Activated naive CD4-positive, alpha-beta T cell treated with anti-CD3 and anti-CD28 coated beads for 36 hours (primary cell): Measurements from ENCODE around the gene PMM2. TPM values are rescaled to one million over a fixed set of nuclear protein-coding genes. Genes with fewer than 3 reads are reported as not detected.
"Not testable (repeated sequence)": the region's sequence is repeated elsewhere in the genome, so short reads cannot be mapped to it uniquely, and the experiment has no call there.

Source experiments
- CTCF ChIA-PET: fragments of 350-600 bp; sonication (Branson Sonifier 250); formaldehyde crosslinking; loops from one replicate; lab custom pipeline; 2021; ENCODE audit warnings: antibody characterized with exemption; lab: Charles Lee
- DNase-seq: peaks from one replicate; pipeline ENCODE4 v3.0.0-alpha.2; 2020
- H3K27ac Mint-ChIP-seq: one replicate; pipeline ENCODE4 v1.8.0; 2021; ENCODE audit warnings: mild to moderate bottlenecking, mixed read lengths
- H3K27me3 Mint-ChIP-seq: one replicate; pipeline ENCODE4 v1.8.0; 2021; ENCODE audit warnings: low read depth, mixed read lengths
- H3K36me3 Mint-ChIP-seq: one replicate; pipeline ENCODE4 v1.8.0; 2021; ENCODE audit warnings: low read depth, mixed read lengths
- H3K4me1 Mint-ChIP-seq: one replicate; pipeline ENCODE4 v1.8.0; 2021; ENCODE audit warnings: low read depth, mixed read lengths
- H3K4me3 Mint-ChIP-seq: one replicate; pipeline ENCODE4 v1.8.0; 2021; ENCODE audit warnings: mild to moderate bottlenecking, moderate library complexity, mixed read lengths
- H3K9me3 Mint-ChIP-seq: one replicate; pipeline ENCODE4 v1.8.0; 2021; ENCODE audit warnings: mixed read lengths
- intact Hi-C: fragments of 100-400 bp; cut with micrococcal nuclease; formaldehyde crosslinking; loops from one replicate; pipeline ENCODE4 v1.15.1; 2023
- total RNA-seq, 2 experiments: library from RNA; stranded (reverse); gene quantifications; one replicate each; pipeline ENCODE4 v1.2.3, GENCODE V29; 2021

The PMM2 gene
- total RNA-seq, 2 experiments from 2014 or later = 20.1 to 20.8 TPM

DNA sequence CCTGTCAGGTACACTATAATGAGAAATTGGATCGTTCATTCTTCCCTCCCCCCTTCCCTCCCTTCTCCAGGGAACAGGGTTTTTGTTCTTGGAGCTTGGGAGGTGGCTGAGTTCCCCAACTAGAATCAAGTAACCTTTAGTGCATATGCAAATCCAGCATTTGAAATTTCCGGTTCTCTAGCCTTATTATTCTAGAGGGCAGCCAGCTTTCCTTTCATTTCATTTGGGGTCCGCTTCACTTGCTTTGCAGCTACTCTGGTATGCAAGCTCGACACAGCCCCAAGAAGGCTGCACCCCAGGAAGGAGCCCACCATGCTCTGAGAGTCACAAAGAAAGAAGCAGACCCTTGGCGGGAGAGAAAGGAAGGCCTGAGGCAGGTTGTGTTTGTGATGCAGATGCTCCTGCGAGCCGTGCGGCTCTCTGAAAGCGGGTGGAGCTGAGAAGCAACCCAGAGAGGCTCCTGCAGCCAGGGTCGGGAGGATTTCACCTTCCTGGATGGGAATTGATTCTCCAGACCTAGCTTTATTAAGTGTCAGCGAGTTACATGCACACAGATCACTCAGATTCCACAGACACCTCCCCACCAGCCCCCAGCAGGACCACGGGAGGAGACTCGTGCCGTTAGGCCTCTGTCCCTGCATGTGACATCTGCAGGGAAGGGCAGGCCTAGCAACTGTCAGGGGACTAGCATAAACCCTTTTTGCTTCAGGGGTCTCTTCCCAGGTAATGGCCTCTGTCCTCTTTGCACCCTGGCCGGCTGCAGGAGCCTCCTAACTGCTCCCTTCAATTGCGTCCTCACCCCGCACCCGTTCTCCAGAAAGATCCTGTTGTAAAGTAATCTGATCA is 34.5 kb downstream of the PMM2 start:
- H3K36me3 Mint-ChIP-seq = peaks cover 29% of the 10 kb centered on the region
- H3K9me3 Mint-ChIP-seq = no peaks in the 10 kb centered on the region
- H3K4me3 Mint-ChIP-seq = no peak overlapping the region
- peaks cover 14% of the 10 kb centered on the region for H3K4me1 Mint-ChIP-seq
- H3K27ac Mint-ChIP-seq = no peak overlapping the region
- CTCF ChIA-PET = interaction anchor here (1.2 kb wide), 1 partner anchor 47 kb away, joined by 4 read pairs; no protein-coding TSS in a partner anchor
- no peaks in the 10 kb centered on the region for H3K27me3 Mint-ChIP-seq
- intact Hi-C loops = no loop called here
- no peak for DNase-seq

DNA sequence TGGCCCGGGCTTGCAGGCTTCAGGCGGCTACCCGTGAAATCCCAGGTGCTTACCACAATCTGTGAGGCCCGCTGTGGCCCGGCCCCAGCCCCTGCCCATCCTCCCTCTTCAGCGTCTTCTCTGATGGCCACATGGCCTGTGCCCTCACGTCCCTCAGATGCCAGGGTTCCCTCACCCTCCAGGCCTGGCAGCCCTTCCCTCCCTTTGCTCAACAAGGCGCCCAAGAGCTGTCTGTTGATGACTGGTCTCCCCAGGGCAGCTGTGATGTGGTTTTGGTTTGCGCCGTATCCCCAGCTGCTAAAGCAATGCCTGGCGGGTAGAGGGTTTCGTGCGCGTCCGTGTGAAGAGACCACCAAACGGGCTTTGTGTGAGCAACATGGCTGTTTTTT is 35.1 kb downstream of the PMM2 start:
- no peak overlapping the region for H3K4me3 Mint-ChIP-seq
- no peak overlapping the region for H3K27ac Mint-ChIP-seq

GRCh38 chr16:8836797-8837196 is 39.2 kb downstream of the PMM2 start:
- CTCF ChIA-PET, H3K36me3 Mint-ChIP-seq, H3K27ac Mint-ChIP-seq, DNase-seq, intact Hi-C loops, H3K4me1 Mint-ChIP-seq, H3K9me3 Mint-ChIP-seq, H3K27me3 Mint-ChIP-seq, H3K4me3 Mint-ChIP-seq: not testable (repeated sequence)

More for the DNA sequence above, 35.1 kb downstream of the PMM2 start:
- no peak for DNase-seq
- H3K9me3 Mint-ChIP-seq = no peaks in the 10 kb centered on the region
- H3K27me3 Mint-ChIP-seq = no peaks in the 10 kb centered on the region
- intact Hi-C loops = no loop called here
- H3K4me1 Mint-ChIP-seq = peaks cover 14% of the 10 kb centered on the region
- CTCF ChIA-PET = interaction anchor here (1.2 kb wide), 1 partner anchor 47 kb away, joined by 4 read pairs; no protein-coding TSS in a partner anchor
- peaks cover 29% of the 10 kb centered on the region for H3K36me3 Mint-ChIP-seq

DNA sequence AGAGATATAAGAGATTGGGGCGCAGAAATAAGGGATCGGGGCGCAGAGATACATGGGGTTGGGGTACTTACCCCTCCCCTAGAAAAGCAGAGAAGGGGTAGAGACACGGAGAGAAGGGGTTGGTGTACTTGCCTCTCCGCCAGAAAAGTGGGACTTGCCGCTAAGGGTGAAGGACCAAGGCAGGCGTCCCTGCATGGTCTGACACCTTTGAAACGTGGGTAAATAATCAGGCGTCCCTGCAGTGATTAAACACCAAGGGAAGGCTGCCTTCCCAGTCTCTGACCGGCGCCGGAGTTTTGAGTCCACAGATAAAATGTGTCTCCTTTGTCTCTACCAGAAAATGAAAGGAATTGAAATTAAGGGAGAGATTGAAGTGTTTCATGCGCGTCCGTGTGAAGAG is 40.0 kb downstream of the PMM2 start:
- H3K4me3 Mint-ChIP-seq, intact Hi-C loops: not testable (repeated sequence)

GRCh38 chr16:8842016-8842415 is 44.4 kb downstream of the PMM2 start:
- H3K4me3 Mint-ChIP-seq, H3K27me3 Mint-ChIP-seq, DNase-seq, CTCF ChIA-PET, H3K4me1 Mint-ChIP-seq, intact Hi-C loops, H3K9me3 Mint-ChIP-seq, H3K36me3 Mint-ChIP-seq, H3K27ac Mint-ChIP-seq: not testable (repeated sequence)

More for the DNA sequence above, 40.0 kb downstream of the PMM2 start:
- H3K36me3 Mint-ChIP-seq, H3K27ac Mint-ChIP-seq, H3K9me3 Mint-ChIP-seq, H3K4me1 Mint-ChIP-seq, H3K27me3 Mint-ChIP-seq, CTCF ChIA-PET, DNase-seq: not testable (repeated sequence)

GRCh38 chr16:8843296-8843695 is 45.7 kb downstream of the PMM2 start:
- intact Hi-C loops, DNase-seq, H3K27me3 Mint-ChIP-seq, H3K9me3 Mint-ChIP-seq, H3K4me3 Mint-ChIP-seq, H3K27ac Mint-ChIP-seq, H3K36me3 Mint-ChIP-seq, H3K4me1 Mint-ChIP-seq, CTCF ChIA-PET: not testable (repeated sequence)

DNA sequence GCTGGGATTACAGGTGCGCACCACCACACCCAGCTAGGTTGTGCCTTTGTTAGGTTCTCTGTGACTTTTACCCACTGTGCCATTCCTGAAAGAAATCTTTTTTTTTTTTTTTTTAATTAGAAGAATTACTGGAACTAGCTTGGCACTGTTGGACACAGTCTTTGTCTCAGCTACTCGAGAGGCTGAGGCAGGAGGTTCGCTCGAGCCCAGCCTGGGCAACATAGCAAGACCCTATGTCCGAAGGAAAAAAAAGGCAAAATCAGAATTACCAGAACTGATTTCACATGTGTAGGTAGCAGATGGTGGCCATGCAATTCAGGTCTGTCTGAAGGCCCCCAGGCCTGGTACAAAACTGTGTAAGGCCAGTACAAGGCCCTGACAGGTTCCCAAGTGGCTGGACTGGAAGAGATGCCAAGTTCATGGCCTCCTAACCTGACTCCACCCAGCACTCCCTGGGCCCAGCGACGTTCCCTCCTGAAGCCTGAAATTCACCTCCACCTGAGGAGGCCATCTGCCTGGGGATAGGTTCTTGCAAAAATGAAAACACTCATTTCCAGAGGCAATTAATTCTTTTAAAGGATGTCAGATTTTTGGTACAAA is 48.2 kb downstream of the PMM2 start:
- no peaks in the 10 kb centered on the region for H3K27me3 Mint-ChIP-seq
- H3K4me1 Mint-ChIP-seq = peaks cover 14% of the 10 kb centered on the region
- intact Hi-C loops = no loop called here
- DNase-seq = no peak
- no peak overlapping the region for H3K4me3 Mint-ChIP-seq
- peaks cover 14% of the 10 kb centered on the region for H3K36me3 Mint-ChIP-seq
- H3K27ac Mint-ChIP-seq = no peak overlapping the region
- no peaks in the 10 kb centered on the region for H3K9me3 Mint-ChIP-seq
- CTCF ChIA-PET = no interaction called here

DNA sequence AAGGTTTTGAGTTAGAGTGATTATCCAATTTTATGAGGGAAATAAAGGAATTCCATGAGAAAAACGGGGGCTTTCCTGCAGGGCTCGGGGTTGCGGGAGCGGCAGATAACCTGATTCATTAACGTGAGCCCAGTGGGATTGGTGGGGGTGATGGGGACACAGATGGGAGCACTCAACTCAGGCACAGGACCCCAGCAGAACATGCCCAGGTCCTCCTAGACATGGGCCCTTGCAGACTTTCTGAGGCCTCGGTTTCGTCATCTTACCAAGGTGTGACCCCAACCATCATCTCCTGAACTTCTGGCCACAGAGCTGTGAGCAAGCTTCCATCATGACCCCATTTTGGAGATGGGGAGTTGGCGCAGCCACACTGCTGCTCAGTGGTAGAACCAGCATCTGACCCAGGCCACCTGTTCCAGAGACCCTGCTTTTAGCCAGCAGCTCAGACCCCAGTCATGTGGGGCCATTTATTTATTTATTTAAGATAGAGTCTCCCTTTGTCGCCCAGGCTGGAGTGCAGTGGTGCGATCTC is 48.8 kb downstream of the PMM2 start:
- DNase-seq = no peak
- Mint-ChIP-seq H3K27ac (no peak overlapping the region), H3K4me1 (peaks cover 16% of the 10 kb centered on the region), H3K27me3 (no peaks in the 10 kb centered on the region), H3K9me3 (no peaks in the 10 kb centered on the region), H3K4me3 (no peak overlapping the region), H3K36me3 (peaks cover 16% of the 10 kb centered on the region)
- intact Hi-C loops = no loop called here
- CTCF ChIA-PET = no interaction called here

- Mint-ChIP-seq H3K27ac (no peak overlapping the region), H3K4me3 (no peak overlapping the region), H3K36me3 (peaks cover 18% of the 10 kb centered on the region), H3K9me3 (no peaks in the 10 kb centered on the region), H3K27me3 (no peaks in the 10 kb centered on the region), H3K4me1 (peaks cover 15% of the 10 kb centered on the region)
- intact Hi-C loops = no loop called here
- no peak for DNase-seq
- CTCF ChIA-PET = no interaction called here
Observed at GRCh38 chr16:8847145-8847544, 49.5 kb downstream of the PMM2 start.

- CTCF ChIA-PET = no interaction called here
- H3K27ac Mint-ChIP-seq = no peak overlapping the region
- no peaks in the 10 kb centered on the region for H3K9me3 Mint-ChIP-seq
- DNase-seq = no peak
- peaks cover 14% of the 10 kb centered on the region for H3K4me1 Mint-ChIP-seq
- H3K4me3 Mint-ChIP-seq = no peak overlapping the region
- no peaks in the 10 kb centered on the region for H3K27me3 Mint-ChIP-seq
- peaks cover 20% of the 10 kb centered on the region for H3K36me3 Mint-ChIP-seq
- intact Hi-C loops = no loop called here
Observed at GRCh38 chr16:8847623-8848022, 50.0 kb downstream of the PMM2 start.

DNA sequence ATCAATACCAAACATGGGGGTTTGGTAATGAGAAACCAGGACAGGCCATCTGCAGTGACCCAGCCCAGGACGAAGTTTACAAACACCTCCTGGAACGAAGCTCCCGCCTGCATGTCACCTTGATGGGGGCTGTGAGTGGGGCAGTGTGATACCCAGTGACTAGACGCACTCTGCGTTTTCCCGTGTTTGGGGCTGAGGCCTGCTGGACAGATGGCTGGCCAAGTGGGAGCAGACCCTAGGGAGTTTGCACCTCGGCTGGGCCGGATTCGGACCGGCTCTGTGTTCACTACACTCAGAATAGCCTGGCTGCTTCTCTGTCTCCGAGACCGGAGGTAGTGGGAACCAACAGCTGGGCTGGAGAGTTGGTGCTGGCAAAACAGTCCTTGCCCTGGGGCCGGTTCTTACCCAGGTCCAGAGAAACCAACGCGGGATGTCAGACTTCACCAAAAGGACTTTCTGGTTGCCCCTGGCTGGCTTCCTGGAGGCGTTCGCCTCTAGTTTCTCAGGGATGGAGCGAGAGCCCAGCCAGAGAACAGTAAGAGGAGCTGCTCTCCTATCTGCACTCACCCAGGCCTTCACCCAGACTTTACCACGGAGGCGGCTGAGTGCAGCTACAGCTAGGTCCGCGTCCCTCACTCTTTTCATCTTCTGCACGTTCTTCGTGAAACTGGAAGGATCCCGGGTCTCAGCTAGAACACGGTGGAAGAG is 50.7 kb downstream of the PMM2 start:
- intact Hi-C loops = no loop called here
- no peak for DNase-seq
- Mint-ChIP-seq H3K4me1 (peaks cover 14% of the 10 kb centered on the region), H3K27ac (no peak overlapping the region), H3K27me3 (no peaks in the 10 kb centered on the region), H3K4me3 (no peak overlapping the region), H3K36me3 (peaks cover 23% of the 10 kb centered on the region), H3K9me3 (no peaks in the 10 kb centered on the region)
- CTCF ChIA-PET = no interaction called here

DNA sequence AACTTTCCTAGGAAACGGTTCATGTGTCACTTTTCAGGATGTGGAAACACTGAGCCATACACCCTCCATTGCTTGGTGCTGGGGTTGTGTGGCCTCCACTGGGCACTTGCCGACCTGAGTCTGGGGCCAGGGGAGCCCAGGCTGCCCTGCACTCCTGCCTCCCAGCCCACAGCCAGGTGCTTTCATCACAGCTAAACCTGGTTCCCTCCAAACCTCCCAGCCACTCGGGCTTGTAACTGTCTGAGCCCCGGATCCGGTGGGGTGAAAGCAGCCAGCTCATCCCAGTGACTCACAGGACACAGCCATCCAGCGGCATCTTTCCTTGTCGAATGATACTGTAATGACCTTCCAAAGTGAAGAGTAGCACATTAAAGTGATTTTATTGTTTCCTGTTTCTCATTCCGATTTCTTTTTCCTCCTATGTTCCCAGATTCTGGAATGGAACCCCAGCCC is 51.3 kb downstream of the PMM2 start:
- Mint-ChIP-seq H3K4me3 (no peak overlapping the region), H3K27me3 (no peaks in the 10 kb centered on the region), H3K27ac (peak overlapping the region; percentile 13)

More for the DNA sequence above, 51.3 kb downstream of the PMM2 start:
- no peak for DNase-seq
- peaks cover 23% of the 10 kb centered on the region for H3K36me3 Mint-ChIP-seq
- CTCF ChIA-PET = no interaction called here
- H3K4me1 Mint-ChIP-seq = peaks cover 14% of the 10 kb centered on the region
- intact Hi-C loops = no loop called here
- no peaks in the 10 kb centered on the region for H3K9me3 Mint-ChIP-seq
